Left colon (tissue), 2 donors: ENCODE measurements around the gene MRPS2. TPM values are rescaled to one million over a fixed set of nuclear protein-coding genes. Genes with fewer than 3 reads are reported as not detected.
A peak's percentile ranks its signal among the peaks of the same experiment; 100 is the strongest.

Source experiments
- ATAC-seq: fragments of 200-7000 bp; cut with Tn5 transposase; one replicate; pipeline ENCODE4 v1.9.1; 2020; ENCODE audit warnings: mild to moderate bottlenecking, moderate library complexity
- DNase-seq, 2 donors: peaks; one replicate each; pipeline ENCODE4 v3.0.0-alpha.2; 2020
- intact Hi-C, 2 donors: fragments of 100-400 bp; cut with DNase I in 1 of 2; cut with micrococcal nuclease in 1 of 2; formaldehyde crosslinking; loops; one replicate each; pipeline versions ENCODE4 v1.11.2 to v1.14.0; 2022; cut with DNase I, micrococcal nuclease
- total RNA-seq, 2 donors: library from RNA; stranded (reverse); fragmentation: NEBNext Ultra II Directional; extraction: Animal tissue kit (Norgen Biotek cat#: 25700); gene quantifications; one replicate each; pipeline ENCODE4 v1.2.1, GENCODE V29; 2021
- donor health status: DM: no; HTN: no; CAD: no.
- donor health status: DM: yes; HTN: yes; CAD: no.

Gene MRPS2
- total RNA-seq, 2 donors from 2014 or later: 25.4 to 35.3 TPM

DNA sequence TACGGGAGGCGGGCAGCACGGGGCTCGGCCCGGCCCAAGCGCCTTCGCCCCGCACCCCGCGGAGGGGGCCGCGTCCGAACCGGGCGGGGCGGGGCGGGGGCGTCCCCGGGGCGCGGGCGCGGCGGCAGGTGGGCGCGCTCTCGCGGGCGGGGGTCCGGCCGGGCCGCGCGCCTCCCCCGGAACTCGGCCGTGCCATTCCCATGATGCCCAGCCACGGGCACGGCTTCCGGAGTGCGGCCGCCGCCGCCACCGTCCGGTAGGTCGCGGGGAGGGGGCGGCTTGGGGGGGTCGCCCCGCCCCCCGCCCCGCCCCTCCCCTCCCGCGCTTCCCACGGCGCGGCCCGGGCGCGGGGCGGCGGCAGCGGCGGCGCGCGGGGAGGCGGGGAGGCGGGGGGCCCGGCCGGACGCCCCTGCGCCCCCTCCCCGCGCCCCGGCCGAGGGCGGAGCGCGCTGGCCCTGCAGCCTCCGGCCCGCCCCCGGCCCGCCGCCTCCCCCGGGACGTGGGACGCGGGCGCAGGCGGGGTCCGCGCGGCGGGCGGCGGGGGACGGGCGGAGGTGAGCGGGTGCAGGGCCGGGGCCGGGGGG is 20.9 kb upstream of the MRPS2 start, which contains the start of gene PPP1R26:
TSS of gene PPP1R26 (plus strand) at position 314 of the 584 bp plus-strand sequence. CDS start 4,729 bp downstream, outside the sequence.
- peak in 1 of 2 donors; percentile 55 for DNase-seq
- intact Hi-C loops: no loop called here
- peak; percentile 27 for ATAC-seq

GRCh38 chr9:135480071-135480939 is 20.2 kb upstream of the MRPS2 start:
- intact Hi-C loops: no loop called here
- peak; percentile 57 to 62 for DNase-seq

DNA sequence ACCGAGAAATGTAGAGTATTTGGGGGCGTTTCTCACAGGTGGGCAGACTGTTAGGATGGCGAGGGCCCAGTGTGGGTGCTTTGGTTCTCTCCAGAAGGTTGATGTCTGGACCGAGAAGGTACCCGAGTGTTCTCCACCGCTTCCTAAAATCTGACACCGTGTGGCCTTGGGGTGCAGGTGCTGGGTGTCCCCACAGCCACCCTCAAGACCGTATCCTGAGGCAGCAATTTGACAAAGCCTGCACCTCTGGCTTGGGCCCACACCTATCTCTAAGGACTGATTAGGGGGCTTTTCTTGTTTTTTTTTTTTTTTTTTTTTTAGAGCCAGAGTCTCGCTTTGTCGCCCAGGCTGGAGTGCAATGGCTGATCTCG is 19.6 kb upstream of the MRPS2 start:
- DNase-seq: no peak
- intact Hi-C loops: no loop called here
- ATAC-seq: no peak

More at GRCh38 chr9:135480071-135480939, 20.2 kb upstream of the MRPS2 start:
- peak; percentile 72 for ATAC-seq

- no peak for DNase-seq
- ATAC-seq: no peak
- intact Hi-C loops: no loop called here
Measured at GRCh38 chr9:135482015-135482754, 18.3 kb upstream of the MRPS2 start.

DNA sequence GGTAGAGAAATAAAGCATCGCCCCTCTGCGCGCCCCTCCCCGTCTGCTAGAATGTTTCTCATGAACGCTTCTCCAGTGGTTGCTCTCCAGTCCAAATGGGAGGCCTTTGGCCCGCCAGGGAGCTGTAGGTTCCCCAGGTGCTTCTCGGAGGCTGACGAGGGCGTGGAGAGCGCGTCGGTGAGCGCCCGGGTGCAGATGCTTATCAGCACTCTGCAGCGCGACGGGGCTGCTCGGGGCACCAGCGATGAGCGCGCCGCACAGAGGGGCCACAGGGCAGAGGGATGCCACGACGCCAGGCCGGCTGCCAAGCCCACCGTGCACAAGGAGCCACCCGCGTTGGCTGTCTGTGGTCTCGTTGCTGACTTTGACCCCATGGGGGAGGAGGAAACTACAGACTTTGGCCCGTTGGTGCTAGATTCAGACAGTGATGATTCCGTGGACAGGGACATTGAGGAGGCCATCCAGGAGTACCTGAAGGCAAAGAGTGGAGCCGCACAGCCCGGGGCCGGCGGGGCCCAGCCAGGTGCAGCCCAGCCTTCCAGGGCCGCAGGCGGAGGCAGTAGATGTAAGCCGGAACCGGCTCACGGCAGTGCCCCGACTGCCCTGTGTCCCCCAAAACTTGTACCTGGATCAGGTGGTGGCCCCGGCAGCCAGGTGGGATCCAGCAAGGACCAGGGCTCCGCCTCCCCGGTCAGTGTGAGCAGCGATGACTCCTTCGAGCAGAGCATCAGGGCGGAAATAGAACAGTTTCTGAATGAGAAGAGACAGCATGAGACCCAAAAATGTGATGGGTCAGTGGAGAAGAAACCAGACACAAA is 15.8 kb upstream of the MRPS2 start:
- intact Hi-C loops: no loop called here

GRCh38 chr9:135485385-135485784 is 15.1 kb upstream of the MRPS2 start:
- DNase-seq: no peak

More for the DNA sequence above, 15.8 kb upstream of the MRPS2 start:
- ATAC-seq: no peak
- DNase-seq: no peak

GRCh38 chr9:135485832-135486231 is 14.7 kb upstream of the MRPS2 start:
- no peak for ATAC-seq
- no peak for DNase-seq
- intact Hi-C loops: no loop called here

More at GRCh38 chr9:135485385-135485784, 15.1 kb upstream of the MRPS2 start:
- intact Hi-C loops: no loop called here
- no peak for ATAC-seq

DNA sequence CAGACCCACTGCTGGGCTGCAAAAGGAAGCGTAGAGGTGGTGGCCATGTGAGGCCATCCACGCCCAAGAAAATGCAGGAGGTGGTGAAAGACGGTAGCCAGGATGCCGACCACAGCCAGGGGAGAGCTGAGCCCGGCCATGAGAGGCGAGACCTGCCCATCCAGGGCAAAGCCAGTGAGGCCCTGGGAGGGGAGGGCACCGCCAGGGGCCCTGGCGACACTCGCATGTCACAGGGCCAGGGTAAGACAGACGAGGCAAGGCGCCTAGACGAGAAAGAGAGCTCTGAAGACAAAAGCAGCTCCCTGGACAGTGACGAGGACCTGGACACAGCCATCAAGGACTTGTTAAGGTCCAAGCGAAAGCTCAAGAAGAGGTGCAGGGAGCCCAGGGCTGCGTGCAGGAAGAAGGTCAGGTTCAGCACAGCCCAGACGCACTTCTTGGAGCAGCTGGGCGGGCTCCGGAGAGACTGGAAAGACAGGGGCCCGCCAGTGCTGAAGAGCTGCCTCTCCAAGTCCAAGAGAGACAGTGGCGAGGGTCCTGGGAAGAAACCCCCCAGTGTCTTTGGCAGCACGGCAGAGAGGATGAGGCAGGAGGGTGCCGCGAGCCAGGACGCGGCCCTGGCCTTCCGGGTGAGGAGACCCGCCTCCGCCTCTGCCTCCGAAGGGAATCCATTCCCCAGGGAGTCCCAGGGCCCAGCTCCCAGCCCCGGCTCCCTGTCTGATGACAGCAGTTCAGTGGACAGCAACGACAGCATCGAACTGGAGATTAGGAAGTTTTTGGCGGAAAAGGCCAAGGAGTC is 14.0 kb upstream of the MRPS2 start:
- DNase-seq (no peak), ATAC-seq (no peak)
- intact Hi-C loops: no loop called here

GRCh38 chr9:135487281-135488012 is 13.0 kb upstream of the MRPS2 start:
- ATAC-seq: no peak
- intact Hi-C loops: no loop called here
- no peak for DNase-seq

GRCh38 chr9:135488013-135488330 is 12.5 kb upstream of the MRPS2 start:
- intact Hi-C loops: no loop called here
- DNase-seq (no peak), ATAC-seq (no peak)

GRCh38 chr9:135488527-135488926 is 12.0 kb upstream of the MRPS2 start:
- no peak for DNase-seq
- intact Hi-C loops: no loop called here
- ATAC-seq: no peak

DNA sequence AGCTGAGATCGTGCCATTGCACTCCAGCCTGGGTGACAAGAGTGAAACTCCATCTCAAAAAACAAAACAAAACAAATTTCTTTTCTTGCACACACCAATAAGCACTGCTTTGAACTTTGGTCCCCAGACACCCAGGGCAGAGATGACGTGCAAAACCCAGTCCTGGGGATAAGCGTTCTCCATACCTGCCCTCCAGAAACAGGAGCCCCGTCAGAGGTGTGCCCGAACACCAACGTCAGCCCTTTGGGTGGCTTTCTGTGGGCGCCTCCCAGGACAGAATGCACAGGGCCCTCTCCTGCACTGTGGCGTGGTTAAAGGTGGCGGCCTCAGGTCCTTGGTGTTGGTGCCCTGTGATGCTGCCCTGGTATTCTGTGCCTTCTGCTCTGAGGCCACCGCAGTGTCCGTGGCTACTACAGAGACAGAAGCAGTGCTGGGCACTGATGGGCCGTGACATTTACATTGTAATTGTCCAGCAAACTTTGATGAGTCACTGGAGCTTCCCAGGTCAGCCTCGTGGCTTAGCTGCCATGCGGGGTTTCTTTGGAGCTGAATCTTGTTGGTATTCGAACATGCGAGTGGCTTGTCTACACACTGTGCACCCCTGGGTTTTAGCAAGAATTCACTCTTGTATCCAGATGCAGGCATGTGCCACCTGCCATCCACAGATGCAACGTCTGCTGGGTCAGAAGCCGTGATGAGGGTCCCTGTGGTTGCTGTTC is 11.1 kb upstream of the MRPS2 start:
- ATAC-seq (no peak), DNase-seq (no peak)
- intact Hi-C loops: no loop called here

DNA sequence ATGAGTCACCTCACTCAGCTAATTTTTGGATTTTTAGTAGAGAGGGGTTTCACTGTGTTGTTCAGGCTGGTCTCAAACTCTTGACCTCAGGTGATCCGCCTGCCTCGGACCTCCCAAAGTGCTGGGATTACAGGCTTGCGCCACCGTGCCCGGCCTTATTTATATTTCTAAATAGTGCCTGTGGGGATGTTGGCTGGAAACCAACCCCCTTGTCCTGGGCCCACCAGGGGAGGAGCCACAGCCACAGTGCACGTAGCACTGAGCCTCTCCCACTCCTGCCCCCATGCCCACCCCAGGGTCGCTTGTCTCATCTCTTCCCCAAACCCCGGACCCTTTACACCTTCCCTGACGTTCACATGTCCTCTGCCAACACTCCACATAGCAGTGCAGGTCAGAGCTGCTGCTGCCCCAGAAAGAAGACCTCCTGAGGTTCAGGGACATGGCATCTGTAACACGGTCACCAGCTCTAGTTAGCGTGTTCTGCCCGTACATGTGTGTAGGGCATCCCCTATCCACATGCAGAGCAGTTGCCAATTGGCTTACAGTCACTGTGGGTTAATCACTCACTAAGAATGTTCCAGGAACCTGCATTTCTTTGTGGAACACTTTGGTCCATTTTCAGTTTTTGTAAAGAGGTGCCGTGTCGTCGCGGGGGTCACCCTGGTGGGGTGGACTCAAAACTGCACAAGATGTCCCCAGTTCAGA is 10.2 kb upstream of the MRPS2 start:
- intact Hi-C loops: no loop called here
- no peak for ATAC-seq
- no peak for DNase-seq

GRCh38 chr9:135490980-135491464 is 9.5 kb upstream of the MRPS2 start:
- intact Hi-C loops: no loop called here
- ATAC-seq (no peak), DNase-seq (no peak)

GRCh38 chr9:135491764-135492163 is 8.7 kb upstream of the MRPS2 start:
- DNase-seq (no peak), ATAC-seq (no peak)
- intact Hi-C loops: no loop called here
